Liver (tissue), 9 donors: ENCODE results near the gene GALR1. TPM values are rescaled to one million over a fixed set of nuclear protein-coding genes. Genes with fewer than 3 reads are reported as not detected.

Experiments
- DNase-seq: peaks from one replicate; pipeline ENCODE4 v3.0.0-alpha.2; 2017; ENCODE audit warnings: low spot score
- H3K27ac ChIP-seq, 2 donors: one replicate each; pipeline ENCODE4 v1.7.0; 2013; ENCODE audit warnings: inconsistent platforms in 2 of 2, low read length in 2 of 2, control low read depth in 1 of 2, low read depth in 1 of 2, mild to moderate bottlenecking in 1 of 2
- H3K27me3 ChIP-seq, 4 donors: one replicate each; pipeline versions ENCODE4 v1.6.1 to v1.7.0; 2013; ENCODE audit warnings: low read length in 3 of 4, inconsistent platforms in 1 of 4, mild to moderate bottlenecking in 1 of 4, moderate library complexity in 1 of 4; ENCODE audit not compliant: control insufficient read depth in 4 of 4, insufficient read depth in 4 of 4
- H3K36me3 ChIP-seq, 4 donors: one replicate each; pipeline versions ENCODE4 v1.6.1 to v1.7.0; 2013; ENCODE audit warnings: low read length in 3 of 4, mild to moderate bottlenecking in 3 of 4, low read depth in 1 of 4, moderate library complexity in 1 of 4; ENCODE audit not compliant: control insufficient read depth in 4 of 4, insufficient read depth in 3 of 4
- H3K4me1 ChIP-seq, 4 donors: one replicate each; pipeline versions ENCODE4 v1.6.1 to v1.7.0; 2013; ENCODE audit warnings: low read length in 3 of 4, mild to moderate bottlenecking in 3 of 4, moderate library complexity in 1 of 4; ENCODE audit not compliant: control insufficient read depth in 4 of 4, insufficient read depth in 4 of 4
- H3K4me3 ChIP-seq, 3 donors: one replicate each; pipeline versions ENCODE4 v1.6.1 to v1.7.0; 2013; ENCODE audit warnings: low read length in 3 of 3, control low read depth in 1 of 3, low read depth in 1 of 3, mild to moderate bottlenecking in 1 of 3
- H3K9ac ChIP-seq, 2 donors: one replicate each; pipeline ENCODE4 v1.7.0; 2013; ENCODE audit warnings: low read length in 2 of 2, mild to moderate bottlenecking in 2 of 2, moderate library complexity in 2 of 2, control low read depth in 1 of 2, low read depth in 1 of 2
- H3K9me3 ChIP-seq, 4 donors: one replicate each; pipeline versions ENCODE4 v1.6.1 to v1.7.0; 2013; ENCODE audit warnings: low read length in 3 of 4; ENCODE audit not compliant: control insufficient read depth in 4 of 4
- FOXA1 ChIP-seq: IDR thresholded peaks from 2 replicates; pipeline ENCODE4 v1.6.1; 2016; ENCODE audit warnings: antibody characterized with exemption
- FOXA2 ChIP-seq: IDR thresholded peaks from 2 replicates; pipeline ENCODE4 v1.6.1; 2016; ENCODE audit warnings: antibody characterized with exemption
- GABPA ChIP-seq, 2 donors: IDR thresholded peaks in 1 of 2; conservative IDR thresholded peaks in 1 of 2; 2 replicates each; pipeline ENCODE4 v1.6.1; 2016; ENCODE audit warnings: antibody characterized with exemption in 2 of 2, mild to moderate bottlenecking in 1 of 2, moderate library complexity in 1 of 2
- HNF4A ChIP-seq, 2 donors: conservative IDR thresholded peaks; 2 replicates each; pipeline ENCODE4 v1.6.1; 2016; ENCODE audit warnings: antibody characterized with exemption in 2 of 2, mild to moderate bottlenecking in 2 of 2
- HNF4G ChIP-seq: IDR thresholded peaks from 2 replicates; pipeline ENCODE4 v1.6.1; 2016; ENCODE audit warnings: antibody characterized with exemption
- JUND ChIP-seq, 2 donors: IDR thresholded peaks; 2 replicates each; pipeline ENCODE4 v1.6.1; 2016; ENCODE audit warnings: antibody characterized with exemption in 2 of 2
- NR2F2 ChIP-seq: IDR thresholded peaks from 2 replicates; pipeline ENCODE4 v1.6.1; 2016; ENCODE audit warnings: antibody characterized with exemption
- RAD21 ChIP-seq, 2 donors: IDR thresholded peaks; 2 replicates each; pipeline ENCODE4 v1.6.1; 2016; ENCODE audit warnings: antibody characterized with exemption in 2 of 2, mild to moderate bottlenecking in 2 of 2
- RXRA ChIP-seq, 2 donors: IDR thresholded peaks; 2 replicates each; pipeline ENCODE4 v1.6.1; 2017 to 2018; ENCODE audit warnings: antibody characterized with exemption in 2 of 2, mild to moderate bottlenecking in 1 of 2
- SP1 ChIP-seq: IDR thresholded peaks from 2 replicates; pipeline ENCODE4 v1.6.1; 2018; ENCODE audit warnings: antibody characterized with exemption, mild to moderate bottlenecking
- YY1 ChIP-seq: IDR thresholded peaks from 2 replicates; pipeline ENCODE4 v1.6.1; 2016; ENCODE audit warnings: antibody characterized with exemption, mild to moderate bottlenecking
- WGBS: extraction: QIAGEN DNeasy Blood & Tissue Kit; methylation state at CpG from one replicate; pipeline ENCODE4 v1.1.7; 2013; 5-methylcytosine and 5-hydroxymethylcytosine counted together
- polyA plus RNA-seq, 2 donors: library from polyadenylated mRNA; stranded (reverse) in 1 of 2; unstranded in 1 of 2; fragments of 200-250 nt in 1 of 2; fragments of >200 nt in 1 of 2; fragmentation: Nextera tagmentation in 1 of 2; extraction: Ambion mirVana in 1 of 2; gene quantifications; one replicate each; pipeline versions ENCODE4 v1.2.1 to v1.2.3, GENCODE V29; 2013 to 2015
- total RNA-seq, 2 donors: library from RNA; depleted of rRNA; stranded (reverse); fragments of >200 nt; gene quantifications; one replicate each; pipeline ENCODE4 v1.2.3, GENCODE V29; 2014
- TF ChIP-seq, protein P1 (sequence below): fragments of 150-350 bp; IDR thresholded peaks from 2 replicates; pipeline ENCODE4 v1.5.1; 2017; ENCODE audit warnings: improper control_type of control experiment, low read depth, low read length; ENCODE audit not compliant: missing input control
- TF ChIP-seq, protein P2 (sequence below): IDR thresholded peaks from 2 replicates; pipeline ENCODE4 v1.6.1; 2016; ENCODE audit warnings: antibody characterized with exemption
- donor health status: healthy.
- donor health status: healthy.
- donor health status: healthy.
- donor health status: healthy.
- donor health status: healthy.

GALR1 gene
- total and polyA plus RNA-seq, 4 donors, result not detected

DNA sequence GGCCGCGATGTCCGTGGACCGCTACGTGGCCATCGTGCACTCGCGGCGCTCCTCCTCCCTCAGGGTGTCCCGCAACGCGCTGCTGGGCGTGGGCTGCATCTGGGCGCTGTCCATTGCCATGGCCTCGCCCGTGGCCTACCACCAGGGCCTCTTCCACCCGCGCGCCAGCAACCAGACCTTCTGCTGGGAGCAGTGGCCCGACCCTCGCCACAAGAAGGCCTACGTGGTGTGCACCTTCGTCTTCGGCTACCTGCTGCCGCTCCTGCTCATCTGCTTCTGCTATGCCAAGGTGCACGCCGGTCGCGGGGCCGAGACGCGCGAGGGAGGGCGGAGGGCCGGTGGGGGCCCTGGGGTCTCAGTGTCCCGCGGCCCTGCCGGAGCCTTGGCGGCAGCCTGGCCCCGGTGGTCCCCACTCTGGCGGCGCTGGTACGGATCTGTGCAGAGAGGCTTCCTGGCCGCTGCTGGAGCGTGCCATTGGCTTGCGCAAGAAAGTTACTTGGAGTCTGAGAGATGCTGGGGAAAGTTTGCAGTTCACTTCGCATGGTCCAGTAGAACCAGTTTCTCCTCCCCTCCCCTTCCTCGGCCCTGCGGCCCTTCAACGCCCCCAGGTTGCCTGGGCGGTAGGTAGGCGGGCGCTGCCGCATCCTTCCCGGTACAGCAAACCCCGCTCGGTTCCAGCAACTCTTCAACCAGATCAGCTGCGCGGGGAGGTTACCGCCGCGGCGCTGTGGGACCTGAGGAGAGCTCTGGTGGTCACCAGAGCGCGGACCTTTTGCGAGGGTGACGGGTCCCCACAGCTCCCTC, 1.5 kb downstream of the GALR1 start (continued):
- TF ChIP-seq, protein P1, sequence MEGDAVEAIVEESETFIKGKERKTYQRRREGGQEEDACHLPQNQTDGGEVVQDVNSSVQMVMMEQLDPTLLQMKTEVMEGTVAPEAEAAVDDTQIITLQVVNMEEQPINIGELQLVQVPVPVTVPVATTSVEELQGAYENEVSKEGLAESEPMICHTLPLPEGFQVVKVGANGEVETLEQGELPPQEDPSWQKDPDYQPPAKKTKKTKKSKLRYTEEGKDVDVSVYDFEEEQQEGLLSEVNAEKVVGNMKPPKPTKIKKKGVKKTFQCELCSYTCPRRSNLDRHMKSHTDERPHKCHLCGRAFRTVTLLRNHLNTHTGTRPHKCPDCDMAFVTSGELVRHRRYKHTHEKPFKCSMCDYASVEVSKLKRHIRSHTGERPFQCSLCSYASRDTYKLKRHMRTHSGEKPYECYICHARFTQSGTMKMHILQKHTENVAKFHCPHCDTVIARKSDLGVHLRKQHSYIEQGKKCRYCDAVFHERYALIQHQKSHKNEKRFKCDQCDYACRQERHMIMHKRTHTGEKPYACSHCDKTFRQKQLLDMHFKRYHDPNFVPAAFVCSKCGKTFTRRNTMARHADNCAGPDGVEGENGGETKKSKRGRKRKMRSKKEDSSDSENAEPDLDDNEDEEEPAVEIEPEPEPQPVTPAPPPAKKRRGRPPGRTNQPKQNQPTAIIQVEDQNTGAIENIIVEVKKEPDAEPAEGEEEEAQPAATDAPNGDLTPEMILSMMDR, result no peak
- TF ChIP-seq RAD21 (IDR thresholded peaks at IDR 0.05) (no peak), HNF4A (conservative IDR thresholded peaks at IDR 0.05) (no peak), JUND (IDR thresholded peaks at IDR 0.05) (no peak), GABPA (IDR thresholded peaks at IDR 0.05 in 1 of 2, conservative IDR thresholded peaks at IDR 0.05 in 1 of 2) (no peak)

DNA sequence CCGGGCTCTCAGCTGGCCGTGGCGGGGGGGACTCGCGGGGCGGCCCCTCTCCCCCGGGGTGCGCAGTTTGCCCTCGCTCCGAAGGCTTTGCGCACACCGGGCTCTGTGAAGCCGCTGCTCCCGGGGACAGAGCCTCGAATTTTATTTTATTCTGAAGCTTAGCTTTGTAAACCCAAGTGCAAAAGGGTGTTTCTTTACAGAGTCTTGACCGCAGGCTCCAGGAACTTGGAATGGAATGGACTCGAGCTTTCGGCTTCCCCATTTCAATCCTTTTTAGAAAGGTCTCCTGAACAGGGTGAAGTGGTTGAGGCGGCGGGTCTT, 2.0 kb downstream of the GALR1 start:
- Histone ChIP-seq H3K9ac (no peak overlapping the region), H3K36me3 (no peaks in the 10 kb centered on the region), H3K27me3 (peaks cover 4 to 20% (median 8%) of the 10 kb centered on the region in 4 donors), H3K4me3 (no peak overlapping the region), H3K4me1 (peaks cover 2 to 23% (median 15%) of the 10 kb centered on the region in 4 donors), H3K9me3 (peaks cover 0 to 3% (median 0%) of the 10 kb centered on the region in 4 donors), H3K27ac (no peak overlapping the region)
- DNase-seq, result no peak
- WGBS, result 8% methylated on average over 20 of the region's 20 CpGs
- TF ChIP-seq HNF4G (no peak), FOXA2 (no peak), YY1 (no peak), GABPA (IDR thresholded peaks at IDR 0.05 in 1 of 2, conservative IDR thresholded peaks at IDR 0.05 in 1 of 2) (no peak), FOXA1 (no peak), RXRA (IDR thresholded peaks at IDR 0.05) (no peak), NR2F2 (no peak), SP1 (no peak)
- TF ChIP-seq, protein P2, sequence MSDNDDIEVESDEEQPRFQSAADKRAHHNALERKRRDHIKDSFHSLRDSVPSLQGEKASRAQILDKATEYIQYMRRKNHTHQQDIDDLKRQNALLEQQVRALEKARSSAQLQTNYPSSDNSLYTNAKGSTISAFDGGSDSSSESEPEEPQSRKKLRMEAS, result no peak
- TF ChIP-seq, protein P1, result no peak

DNA sequence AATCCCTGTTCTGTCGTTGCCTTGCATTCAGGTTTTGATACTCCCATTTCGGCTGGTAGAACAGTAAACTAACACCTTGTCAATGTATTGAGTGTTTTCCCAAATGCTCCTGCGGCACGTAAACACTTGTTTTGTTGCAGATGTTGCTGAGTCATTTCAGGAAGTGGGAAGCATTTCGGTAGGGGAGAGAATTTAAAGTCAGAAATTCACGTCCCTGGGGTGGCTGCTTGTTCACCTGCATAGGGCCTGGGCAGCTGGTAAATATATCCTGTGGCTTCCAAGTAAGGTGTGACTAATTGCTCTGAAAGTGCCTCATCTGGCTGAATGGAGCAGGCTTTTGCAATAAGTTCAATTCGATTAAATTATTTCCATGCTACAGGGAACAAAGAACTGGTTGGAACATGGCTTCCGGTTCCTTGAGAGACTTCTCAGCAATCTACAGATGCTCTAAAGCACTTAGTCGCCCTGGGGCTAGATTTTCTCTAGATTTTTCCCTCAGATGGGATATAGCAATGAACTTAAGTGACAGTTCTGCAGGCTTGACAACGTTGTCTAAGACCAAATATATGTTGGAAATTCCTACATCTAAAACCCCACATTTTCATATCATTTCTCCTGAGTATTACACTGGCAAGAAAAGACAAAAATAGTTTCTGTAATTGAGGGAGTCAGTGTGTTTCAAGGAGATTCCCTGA, 5.2 kb downstream of the GALR1 start:
- peaks cover 0 to 12% (median 5%) of the 10 kb centered on the region in 4 donors for H3K27me3 ChIP-seq
- WGBS, result 45% methylated on average over 10 of the region's 10 CpGs
- no peaks in the 10 kb centered on the region for H3K36me3 ChIP-seq
- H3K9me3 ChIP-seq, result peaks cover 0 to 3% (median 0%) of the 10 kb centered on the region in 4 donors
- H3K9ac ChIP-seq, result no peak overlapping the region
- H3K4me1 ChIP-seq, result peaks cover 2 to 8% (median 3%) of the 10 kb centered on the region in 4 donors
- no peak overlapping the region for H3K4me3 ChIP-seq
- no peak overlapping the region for H3K27ac ChIP-seq
- no peak for DNase-seq
- TF ChIP-seq, protein P2, result no peak
- TF ChIP-seq FOXA1, result no peak
